ENCODE measurements around the gene AMH. TPM values are rescaled to one million over a fixed set of nuclear protein-coding genes. Genes with fewer than 3 reads are reported as not detected.

Gene AMH
- total RNA-seq, 1 experiment from 2014 or later = 11.2 TPM

- ChIA-PET POLR2A (no interaction called here), CTCF (interaction anchor here (1.3 kb wide), 1 partner anchor 10 kb away, joined by 5 read pairs; no protein-coding TSS in a partner anchor)
- Mint-ChIP-seq H3K9me3 (no peaks in the 10 kb centered on the region), H3K4me1 (peaks cover 20% of the 10 kb centered on the region), H3K4me3 (no peak overlapping the region), H3K27ac (no peak overlapping the region), H3K36me3 (peaks cover 18% of the 10 kb centered on the region), H3K27me3 (ENCODE audit: low read depth) (no peaks in the 10 kb centered on the region)
- DNase-seq (ENCODE audit: low spot score) = no peak
- TF ChIP-seq NFYB (CRISPR knock-in tag; conservative IDR thresholded peaks at IDR 0.05; ENCODE audit: low read depth) (no peak), NR2C2 (CRISPR knock-in tag; IDR thresholded peaks at IDR 0.05) (no peak), EMX1 (CRISPR knock-in tag; IDR thresholded peaks at IDR 0.05) (no peak), ZNF121 (CRISPR knock-in tag; IDR thresholded peaks at IDR 0.05) (no peak)
- TF ChIP-seq, protein P1, sequence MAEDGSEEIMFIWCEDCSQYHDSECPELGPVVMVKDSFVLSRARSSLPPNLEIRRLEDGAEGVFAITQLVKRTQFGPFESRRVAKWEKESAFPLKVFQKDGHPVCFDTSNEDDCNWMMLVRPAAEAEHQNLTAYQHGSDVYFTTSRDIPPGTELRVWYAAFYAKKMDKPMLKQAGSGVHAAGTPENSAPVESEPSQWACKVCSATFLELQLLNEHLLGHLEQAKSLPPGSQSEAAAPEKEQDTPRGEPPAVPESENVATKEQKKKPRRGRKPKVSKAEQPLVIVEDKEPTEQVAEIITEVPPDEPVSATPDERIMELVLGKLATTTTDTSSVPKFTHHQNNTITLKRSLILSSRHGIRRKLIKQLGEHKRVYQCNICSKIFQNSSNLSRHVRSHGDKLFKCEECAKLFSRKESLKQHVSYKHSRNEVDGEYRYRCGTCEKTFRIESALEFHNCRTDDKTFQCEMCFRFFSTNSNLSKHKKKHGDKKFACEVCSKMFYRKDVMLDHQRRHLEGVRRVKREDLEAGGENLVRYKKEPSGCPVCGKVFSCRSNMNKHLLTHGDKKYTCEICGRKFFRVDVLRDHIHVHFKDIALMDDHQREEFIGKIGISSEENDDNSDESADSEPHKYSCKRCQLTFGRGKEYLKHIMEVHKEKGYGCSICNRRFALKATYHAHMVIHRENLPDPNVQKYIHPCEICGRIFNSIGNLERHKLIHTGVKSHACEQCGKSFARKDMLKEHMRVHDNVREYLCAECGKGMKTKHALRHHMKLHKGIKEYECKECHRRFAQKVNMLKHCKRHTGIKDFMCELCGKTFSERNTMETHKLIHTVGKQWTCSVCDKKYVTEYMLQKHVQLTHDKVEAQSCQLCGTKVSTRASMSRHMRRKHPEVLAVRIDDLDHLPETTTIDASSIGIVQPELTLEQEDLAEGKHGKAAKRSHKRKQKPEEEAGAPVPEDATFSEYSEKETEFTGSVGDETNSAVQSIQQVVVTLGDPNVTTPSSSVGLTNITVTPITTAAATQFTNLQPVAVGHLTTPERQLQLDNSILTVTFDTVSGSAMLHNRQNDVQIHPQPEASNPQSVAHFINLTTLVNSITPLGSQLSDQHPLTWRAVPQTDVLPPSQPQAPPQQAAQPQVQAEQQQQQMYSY (CRISPR knock-in tag; IDR thresholded peaks at IDR 0.05) = no peak
- no peak for ATAC-seq
Measured at GRCh38 chr19:2244125-2244411, 5.1 kb upstream of the AMH start.

DNA sequence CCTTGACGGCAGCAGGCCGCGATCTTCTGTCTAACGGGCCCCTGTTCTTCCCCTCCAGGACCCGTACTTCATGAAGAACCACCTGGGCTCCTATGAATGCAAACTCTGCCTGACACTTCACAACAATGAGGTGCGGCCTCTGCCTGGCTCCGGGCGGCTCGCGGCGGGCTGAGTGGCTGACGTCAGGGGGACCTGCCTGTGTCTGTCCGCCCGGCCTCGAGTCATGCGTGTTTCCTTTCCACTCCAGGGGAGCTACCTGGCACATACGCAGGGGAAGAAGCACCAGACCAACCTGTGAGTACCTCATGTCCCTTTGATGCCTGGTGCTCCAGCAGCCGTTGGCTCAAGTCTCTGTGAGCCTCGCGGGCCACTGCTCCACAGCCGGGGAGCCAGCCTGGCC, 4.6 kb upstream of the AMH start:
- no peak overlapping the region for H3K4me3 Mint-ChIP-seq
- ChIA-PET POLR2A (no interaction called here), CTCF (interaction anchor here (1.1 kb wide), 1 partner anchor 45 kb away, joined by 4 read pairs; no protein-coding TSS in a partner anchor)
- no peak for ATAC-seq
- no peaks in the 10 kb centered on the region for H3K27me3 Mint-ChIP-seq (ENCODE audit: low read depth)
- H3K9me3 Mint-ChIP-seq = no peaks in the 10 kb centered on the region
- no peak for DNase-seq (ENCODE audit: low spot score)
- TF ChIP-seq NR2C2 (CRISPR knock-in tag; IDR thresholded peaks at IDR 0.05) = no peak
- TF ChIP-seq FOXK1 (CRISPR knock-in tag; IDR thresholded peaks at IDR 0.05) = no peak
- TF ChIP-seq ZNF317 (CRISPR knock-in tag; IDR thresholded peaks at IDR 0.05; ENCODE audit: borderline replicate concordance, low read depth) = no peak
- no peak for TF ChIP-seq ZBTB21 (CRISPR knock-in tag; IDR thresholded peaks at IDR 0.05; ENCODE audit: borderline replicate concordance)
- peaks cover 17% of the 10 kb centered on the region for H3K4me1 Mint-ChIP-seq
- peaks cover 18% of the 10 kb centered on the region for H3K36me3 Mint-ChIP-seq
- H3K27ac Mint-ChIP-seq = no peak overlapping the region

GRCh38 chr19:2245273-2245672, 3.9 kb upstream of the AMH start:
- POLR2A ChIA-PET = no interaction called here
- no peak for ATAC-seq
- Mint-ChIP-seq H3K27me3 (ENCODE audit: low read depth) (peaks cover 5% of the 10 kb centered on the region), H3K27ac (no peak overlapping the region), H3K36me3 (peaks cover 18% of the 10 kb centered on the region), H3K4me3 (no peak overlapping the region), H3K4me1 (peaks cover 12% of the 10 kb centered on the region), H3K9me3 (no peaks in the 10 kb centered on the region)
- CTCF ChIA-PET = interaction anchor here (1.1 kb wide), 1 partner anchor 46 kb away, joined by 4 read pairs; no protein-coding TSS in a partner anchor
- DNase-seq (ENCODE audit: low spot score) = no peak
- TF ChIP-seq NR1H2 (CRISPR knock-in tag; IDR thresholded peaks at IDR 0.05) (no peak), ZNF416 (CRISPR knock-in tag; IDR thresholded peaks at IDR 0.05) (no peak), JAZF1 (CRISPR knock-in tag; IDR thresholded peaks at IDR 0.05) (no peak), ZNF281 (CRISPR knock-in tag; IDR thresholded peaks at IDR 0.05) (no peak), FOXK1 (CRISPR knock-in tag; IDR thresholded peaks at IDR 0.05) (no peak), HMGA2 (CRISPR knock-in tag; IDR thresholded peaks at IDR 0.05) (no peak), FOXJ3 (CRISPR knock-in tag; IDR thresholded peaks at IDR 0.05; ENCODE audit: borderline replicate concordance) (no peak), SMAD4 (CRISPR knock-in tag; IDR thresholded peaks at IDR 0.05) (no peak), ZNF138 (CRISPR knock-in tag; conservative IDR thresholded peaks at IDR 0.05) (no peak), NR3C1 (CRISPR knock-in tag; conservative IDR thresholded peaks at IDR 0.05; ENCODE audit: low read depth) (no peak), JUN (CRISPR knock-in tag; IDR thresholded peaks at IDR 0.05) (no peak), EMX1 (CRISPR knock-in tag; IDR thresholded peaks at IDR 0.05) (no peak), E2F5 (CRISPR knock-in tag; IDR thresholded peaks at IDR 0.05) (no peak), CTCF (IDR thresholded peaks at IDR 0.05) (no peak), ZNF219 (CRISPR knock-in tag; IDR thresholded peaks at IDR 0.05; ENCODE audit: borderline replicate concordance) (no peak)
- TF ChIP-seq, protein P2, sequence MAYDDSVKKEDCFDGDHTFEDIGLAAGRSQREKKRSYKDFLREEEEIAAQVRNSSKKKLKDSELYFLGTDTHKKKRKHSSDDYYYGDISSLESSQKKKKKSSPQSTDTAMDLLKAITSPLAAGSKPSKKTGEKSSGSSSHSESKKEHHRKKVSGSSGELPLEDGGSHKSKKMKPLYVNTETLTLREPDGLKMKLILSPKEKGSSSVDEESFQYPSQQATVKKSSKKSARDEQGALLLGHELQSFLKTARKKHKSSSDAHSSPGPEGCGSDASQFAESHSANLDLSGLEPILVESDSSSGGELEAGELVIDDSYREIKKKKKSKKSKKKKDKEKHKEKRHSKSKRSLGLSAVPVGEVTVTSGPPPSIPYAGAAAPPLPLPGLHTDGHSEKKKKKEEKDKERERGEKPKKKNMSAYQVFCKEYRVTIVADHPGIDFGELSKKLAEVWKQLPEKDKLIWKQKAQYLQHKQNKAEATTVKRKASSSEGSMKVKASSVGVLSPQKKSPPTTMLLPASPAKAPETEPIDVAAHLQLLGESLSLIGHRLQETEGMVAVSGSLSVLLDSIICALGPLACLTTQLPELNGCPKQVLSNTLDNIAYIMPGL (CRISPR knock-in tag; IDR thresholded peaks at IDR 0.05) = no peak
- TF ChIP-seq, protein P3, sequence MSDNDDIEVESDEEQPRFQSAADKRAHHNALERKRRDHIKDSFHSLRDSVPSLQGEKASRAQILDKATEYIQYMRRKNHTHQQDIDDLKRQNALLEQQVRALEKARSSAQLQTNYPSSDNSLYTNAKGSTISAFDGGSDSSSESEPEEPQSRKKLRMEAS (CRISPR knock-in tag; IDR thresholded peaks at IDR 0.05) = no peak

Measured in WTC11 (cell line).